Endometrial microvascular endothelial cells (primary cell): Measurements from ENCODE around the gene ICAM1. TPM values are rescaled to one million over a fixed set of nuclear protein-coding genes. Genes with fewer than 3 reads are reported as not detected.
"Not testable (repeated sequence)": the region's sequence is repeated elsewhere in the genome, so short reads cannot be mapped to it uniquely, and the experiment has no call there.

Experiments
- in situ Hi-C: cut with HindIII; loops from 2 replicates; pipeline ENCODE4 v1.10.0; 2017; ENCODE audit warnings: low sequenced_read_pairs, low pct_unique_long_range_greater_than_20kb; ENCODE audit errors: inconsistent ontology term
- total RNA-seq: library from RNA; depleted of rRNA; stranded (reverse); fragments of >200 nt; gene quantifications from one replicate; pipeline ENCODE4 v1.2.3, GENCODE V29; 2015; ENCODE audit errors: inconsistent ontology term

The ICAM1 gene
- total RNA-seq, 1 donor from 2014 or later = 87.4 TPM

DNA sequence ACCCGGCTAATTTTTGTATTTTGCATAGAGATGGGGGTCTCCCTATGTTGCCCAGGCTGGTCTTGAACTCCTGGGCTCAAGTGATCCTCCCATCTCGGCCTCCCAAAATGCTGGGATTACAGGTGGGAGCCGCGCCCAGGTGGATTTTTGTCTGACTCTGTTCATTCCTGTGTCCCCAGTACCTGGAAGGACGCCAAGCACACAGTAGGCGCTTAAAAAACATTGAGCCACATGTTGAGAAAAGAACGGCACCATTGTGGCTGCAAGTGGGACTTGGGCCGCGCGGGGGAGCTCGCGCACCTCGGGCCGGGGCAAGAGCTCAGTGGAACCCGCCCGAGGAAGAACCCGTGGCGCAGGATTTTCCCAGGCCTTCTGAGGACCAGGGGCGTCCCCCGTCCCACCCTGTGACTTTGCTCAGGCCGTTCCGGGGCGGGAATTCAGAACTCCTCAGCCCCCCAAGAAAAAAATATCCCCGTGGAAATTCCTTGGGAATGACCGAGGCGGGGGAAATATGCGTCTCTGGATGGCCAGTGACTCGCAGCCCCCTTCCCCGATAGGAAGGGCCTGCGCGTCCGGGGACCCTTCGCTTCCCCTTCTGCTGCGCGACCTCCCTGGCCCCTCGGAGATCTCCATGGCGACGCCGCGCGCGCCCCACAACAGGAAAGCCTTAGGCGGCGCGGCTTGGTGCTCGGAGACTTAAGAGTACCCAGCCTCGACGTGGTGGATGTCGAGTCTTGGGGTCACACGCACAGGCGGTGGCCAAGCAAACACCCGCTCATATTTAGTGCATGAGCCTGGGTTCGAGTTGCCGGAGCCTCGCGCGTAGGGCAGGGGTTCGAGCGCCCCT, 1.4 kb upstream of the ICAM1 start:
- in situ Hi-C loops = no loop called here

GRCh38 chr19:10270180-10270615, 722 bp upstream of the ICAM1 start:
- in situ Hi-C loops = no loop called here

GRCh38 chr19:10271543-10272086, 695 bp downstream of the ICAM1 start:
- in situ Hi-C loops = no loop called here

DNA sequence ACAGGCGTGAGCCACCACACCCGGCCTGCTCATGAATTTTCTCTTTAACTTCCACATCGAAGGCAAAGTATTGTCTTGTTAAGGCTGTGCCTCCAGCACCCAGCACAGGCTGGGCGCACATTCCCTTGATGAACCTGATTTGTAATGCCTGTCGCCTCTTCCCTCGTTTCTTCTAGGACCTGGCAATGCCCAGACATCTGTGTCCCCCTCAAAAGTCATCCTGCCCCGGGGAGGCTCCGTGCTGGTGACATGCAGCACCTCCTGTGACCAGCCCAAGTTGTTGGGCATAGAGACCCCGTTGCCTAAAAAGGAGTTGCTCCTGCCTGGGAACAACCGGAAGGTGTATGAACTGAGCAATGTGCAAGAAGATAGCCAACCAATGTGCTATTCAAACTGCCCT, 3.7 kb downstream of the ICAM1 start:
- in situ Hi-C loops = no loop called here

- in situ Hi-C loops = no loop called here
These were observed 7.1 kb downstream of the ICAM1 start for GRCh38 chr19:10277795-10278589.

- in situ Hi-C loops = no loop called here
These were observed 8.0 kb downstream of the ICAM1 start for GRCh38 chr19:10278935-10279334.

DNA sequence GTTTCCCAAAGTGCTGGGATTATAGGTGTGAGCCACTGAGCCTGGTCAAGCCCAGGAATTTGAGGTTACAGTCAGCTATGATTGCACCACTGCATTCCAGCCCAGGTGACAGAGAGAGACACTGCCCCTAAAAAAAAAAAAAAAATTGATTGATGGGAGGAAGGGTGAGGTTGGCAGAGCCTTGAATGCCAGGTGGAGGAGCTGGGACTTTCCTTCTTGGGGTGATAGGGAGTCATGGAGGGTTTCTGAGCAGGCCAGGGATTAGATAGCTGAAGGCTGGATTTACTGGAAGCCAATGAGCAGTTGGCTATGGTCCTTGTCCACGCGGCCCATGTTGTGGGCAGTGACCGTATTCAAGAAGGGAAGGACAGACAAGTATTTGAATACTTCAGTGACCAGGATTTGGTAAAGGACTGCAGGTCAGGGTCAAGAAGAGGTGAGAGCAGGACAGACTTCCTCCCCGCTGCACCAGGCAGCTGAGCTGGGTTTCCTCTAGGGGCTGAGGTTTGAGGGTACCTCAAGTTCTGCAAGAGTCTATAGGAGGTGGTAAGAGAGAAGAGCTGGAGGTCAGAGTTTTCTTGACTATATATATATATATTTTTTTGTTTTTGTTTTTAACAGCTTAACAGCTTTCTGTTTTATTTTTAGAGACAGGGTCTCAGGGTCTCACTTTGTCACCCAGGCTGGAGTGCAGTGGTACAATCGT, 9.0 kb downstream of the ICAM1 start:
- in situ Hi-C loops = no loop called here

GRCh38 chr19:10282043-10282442, 11.1 kb downstream of the ICAM1 start:
- in situ Hi-C loops = not testable (repeated sequence)

GRCh38 chr19:10283301-10284064, 12.6 kb downstream of the ICAM1 start:
- in situ Hi-C loops = no loop called here

DNA sequence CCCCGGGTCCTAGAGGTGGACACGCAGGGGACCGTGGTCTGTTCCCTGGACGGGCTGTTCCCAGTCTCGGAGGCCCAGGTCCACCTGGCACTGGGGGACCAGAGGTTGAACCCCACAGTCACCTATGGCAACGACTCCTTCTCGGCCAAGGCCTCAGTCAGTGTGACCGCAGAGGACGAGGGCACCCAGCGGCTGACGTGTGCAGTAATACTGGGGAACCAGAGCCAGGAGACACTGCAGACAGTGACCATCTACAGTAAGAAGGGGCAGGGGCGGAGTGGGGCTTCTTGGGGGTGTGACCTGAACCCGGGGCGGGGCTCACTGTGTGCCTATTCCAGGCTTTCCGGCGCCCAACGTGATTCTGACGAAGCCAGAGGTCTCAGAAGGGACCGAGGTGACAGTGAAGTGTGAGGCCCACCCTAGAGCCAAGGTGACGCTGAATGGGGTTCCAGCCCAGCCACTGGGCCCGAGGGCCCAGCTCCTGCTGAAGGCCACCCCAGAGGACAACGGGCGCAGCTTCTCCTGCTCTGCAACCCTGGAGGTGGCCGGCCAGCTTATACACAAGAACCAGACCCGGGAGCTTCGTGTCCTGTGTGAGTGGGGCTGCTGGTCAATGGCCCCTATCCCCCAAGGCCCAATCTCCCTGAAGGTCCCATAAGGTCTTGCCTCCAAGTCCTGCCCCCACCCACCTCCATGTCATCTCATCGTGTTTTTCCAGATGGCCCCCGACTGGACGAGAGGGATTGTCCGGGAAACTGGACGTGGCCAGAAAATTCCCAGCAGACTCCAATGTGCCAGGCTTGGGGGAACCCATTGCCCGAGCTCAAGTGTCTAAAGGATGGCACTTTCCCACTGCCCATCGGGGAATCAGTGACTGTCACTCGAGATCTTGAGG, 13.4 kb downstream of the ICAM1 start:
- in situ Hi-C loops = no loop called here

- in situ Hi-C loops = no loop called here
These were observed 14.0 kb downstream of the ICAM1 start for GRCh38 chr19:10284960-10285278.

DNA sequence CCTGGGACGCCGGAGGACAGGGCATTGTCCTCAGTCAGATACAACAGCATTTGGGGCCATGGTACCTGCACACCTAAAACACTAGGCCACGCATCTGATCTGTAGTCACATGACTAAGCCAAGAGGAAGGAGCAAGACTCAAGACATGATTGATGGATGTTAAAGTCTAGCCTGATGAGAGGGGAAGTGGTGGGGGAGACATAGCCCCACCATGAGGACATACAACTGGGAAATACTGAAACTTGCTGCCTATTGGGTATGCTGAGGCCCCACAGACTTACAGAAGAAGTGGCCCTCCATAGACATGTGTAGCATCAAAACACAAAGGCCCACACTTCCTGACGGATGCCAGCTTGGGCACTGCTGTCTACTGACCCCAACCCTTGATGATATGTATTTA, 14.5 kb downstream of the ICAM1 start:
- in situ Hi-C loops = no loop called here

DNA sequence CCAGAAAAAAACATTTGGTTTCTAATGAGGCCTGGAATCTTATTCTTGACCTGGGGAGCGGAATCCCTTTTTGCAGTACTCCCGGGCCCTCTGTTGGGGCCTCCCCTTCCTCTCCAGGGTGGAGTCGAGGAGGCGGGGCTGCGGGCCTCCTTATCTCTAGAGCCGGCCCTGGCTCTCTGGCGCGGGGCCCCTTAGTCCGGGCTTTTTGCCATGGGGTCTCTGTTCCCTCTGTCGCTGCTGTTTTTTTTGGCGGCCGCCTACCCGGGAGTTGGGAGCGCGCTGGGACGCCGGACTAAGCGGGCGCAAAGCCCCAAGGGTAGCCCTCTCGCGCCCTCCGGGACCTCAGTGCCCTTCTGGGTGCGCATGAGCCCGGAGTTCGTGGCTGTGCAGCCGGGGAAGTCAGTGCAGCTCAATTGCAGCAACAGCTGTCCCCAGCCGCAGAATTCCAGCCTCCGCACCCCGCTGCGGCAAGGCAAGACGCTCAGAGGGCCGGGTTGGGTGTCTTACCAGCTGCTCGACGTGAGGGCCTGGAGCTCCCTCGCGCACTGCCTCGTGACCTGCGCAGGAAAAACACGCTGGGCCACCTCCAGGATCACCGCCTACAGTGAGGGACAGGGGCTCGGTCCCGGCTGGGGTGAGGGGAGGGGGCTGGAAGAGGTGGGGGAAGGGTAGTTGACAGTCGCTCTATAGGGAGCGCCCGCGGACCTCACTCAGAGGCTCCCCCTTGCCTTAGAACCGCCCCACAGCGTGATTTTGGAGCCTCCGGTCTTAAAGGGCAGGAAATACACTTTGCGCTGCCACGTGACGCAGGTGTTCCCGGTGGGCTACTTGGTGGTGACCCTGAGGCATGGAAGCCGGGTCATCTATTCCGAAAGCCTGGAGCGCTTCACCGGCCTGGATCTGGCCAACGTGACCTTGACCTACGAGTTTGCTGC, 16.1 kb downstream of the ICAM1 start, which contains the start of gene ICAM4:
ICAM4 (plus strand) TSS at position 153 of the 935 bp plus-strand sequence; CDS start at position 211, 58 bp downstream.
- in situ Hi-C loops = no loop called here

GRCh38 chr19:10288662-10289166, 17.8 kb downstream of the ICAM1 start:
- in situ Hi-C loops = no loop called here

- in situ Hi-C loops = no loop called here
These were observed 18.4 kb downstream of the ICAM1 start for GRCh38 chr19:10289167-10289835.

- in situ Hi-C loops = no loop called here
These were observed 19.0 kb downstream of the ICAM1 start, which contains the start of gene ICAM5 for GRCh38 chr19:10289836-10290356. ICAM5 (plus strand) TSS chr19:10289952; CDS start chr19:10290044, 92 bp downstream.
